SK-N-SH (cell line): ENCODE data around the gene IQCN. TPM values are rescaled to one million over a fixed set of nuclear protein-coding genes. Genes with fewer than 3 reads are reported as not detected.

Experiments
- CTCF ChIA-PET: fragments of 300-600, 350-600 bp; formaldehyde crosslinking; extraction: SDS; loops from one replicate; lab custom pipeline; 2021; lab: Yijun Ruan, JAX
- POLR2A ChIA-PET: fragments of 350-600 bp; sonication (Branson Sonifier 250); formaldehyde crosslinking; extraction: SDS; loops from one replicate; lab custom pipeline; 2020; ENCODE audit warnings: antibody characterized with exemption, inconsistent platforms; lab: Yijun Ruan, JAX
- DNase-seq: peaks from one replicate; pipeline ENCODE4 v3.0.0; 2012
- H2AFZ ChIP-seq: fragments of 200-600 bp; sonication (generic); 2 replicates; pipeline ENCODE4 v1.8.1; 2016; ENCODE audit warnings: antibody characterized with exemption, mild to moderate bottlenecking, low read depth
- H3F3A ChIP-seq: fragments of 200-600 bp; sonication (generic); replicated peaks from 2 replicates; pipeline ENCODE3; 2016; ENCODE audit warnings: antibody characterized with exemption, mild to moderate bottlenecking; ENCODE audit not compliant: insufficient read depth
- H3K27ac ChIP-seq, 2 experiments: fragments of 200-500 bp in 1 of 2; fragments of 200-600 bp in 1 of 2; sonication (Bioruptor generic) in 1 of 2; sonication (generic), shearing (Covaris generic) in 1 of 2; 2 replicates each; pipeline versions ENCODE4 v1.5.1 to v1.6.1; 2014 to 2016; ENCODE audit warnings: low read depth in 2 of 2, inconsistent platforms in 1 of 2, low read length in 1 of 2, mild to moderate bottlenecking in 1 of 2, mixed read lengths in 1 of 2
- H3K27me3 ChIP-seq: fragments of 200-600 bp; sonication (generic), shearing (Covaris generic); 2 replicates; pipeline ENCODE4 v1.6.1; 2016; ENCODE audit warnings: mixed run types; ENCODE audit not compliant: insufficient read depth
- H3K36me3 ChIP-seq, 2 experiments: fragments of 200-500 bp in 1 of 2; fragments of 200-600 bp in 1 of 2; sonication (Bioruptor generic) in 1 of 2; sonication (generic) in 1 of 2; replicated peaks in 1 of 2; 2 replicates each; pipeline versions ENCODE3 to v1.5.1; 2014 to 2016; ENCODE audit warnings: low read length in 1 of 2, mild to moderate bottlenecking in 1 of 2; ENCODE audit not compliant: insufficient read depth in 2 of 2, control insufficient read depth in 1 of 2
- H3K4me1 ChIP-seq, 2 experiments: fragments of 200-500 bp in 1 of 2; fragments of 200-600 bp in 1 of 2; sonication (Bioruptor generic) in 1 of 2; sonication (generic), shearing (Covaris generic) in 1 of 2; 2 replicates each; pipeline versions ENCODE4 v1.5.1 to v1.6.1; 2014 to 2016; ENCODE audit warnings: low read depth in 1 of 2, low read length in 1 of 2, mixed run types in 1 of 2; ENCODE audit not compliant: insufficient read depth in 2 of 2, control insufficient read depth in 1 of 2
- H3K4me2 ChIP-seq: fragments of 200-600 bp; sonication (generic), shearing (Covaris generic); 2 replicates; pipeline ENCODE4 v1.6.1; 2017; ENCODE audit warnings: mixed run types
- H3K4me3 ChIP-seq, 2 experiments: fragments of 200-500 bp in 1 of 2; fragments of 200-600 bp in 1 of 2; sonication (Bioruptor generic) in 1 of 2; sonication (generic), shearing (Covaris generic) in 1 of 2; 2 replicates each; pipeline versions ENCODE4 v1.5.1 to v1.8.1; 2014 to 2016; ENCODE audit warnings: low read depth in 2 of 2, inconsistent platforms in 1 of 2, low read length in 1 of 2, mild to moderate bottlenecking in 1 of 2, mixed read lengths in 1 of 2, moderate library complexity in 1 of 2
- H3K79me2 ChIP-seq: fragments of 200-600 bp; sonication (generic); 2 replicates; pipeline ENCODE4 v1.8.1; 2017; ENCODE audit warnings: mild to moderate bottlenecking; ENCODE audit not compliant: insufficient read depth
- H3K9ac ChIP-seq: fragments of 200-600 bp; sonication (generic); 2 replicates; pipeline ENCODE4 v1.6.1; 2017; ENCODE audit warnings: mixed run types
- H3K9me2 ChIP-seq: fragments of 200-600 bp; sonication (generic); 2 replicates; pipeline ENCODE4 v1.6.1; 2017; ENCODE audit warnings: mixed run types
- H3K9me3 ChIP-seq: fragments of 200-600 bp; sonication (generic); 2 replicates; pipeline ENCODE4 v1.6.1; 2017; ENCODE audit warnings: mixed run types, mild to moderate bottlenecking, moderate library complexity
- H4K20me1 ChIP-seq: fragments of 200-600 bp; sonication (generic); 2 replicates; pipeline ENCODE4 v1.6.1; 2017; ENCODE audit warnings: mild to moderate bottlenecking, mixed run types; ENCODE audit not compliant: insufficient read depth
- CHD2 ChIP-seq: fragments of 150-350 bp; IDR thresholded peaks from 2 replicates; pipeline ENCODE4 v1.6.1; 2018; ENCODE audit warnings: low read length; ENCODE audit not compliant: partially characterized antibody
- ELF1 ChIP-seq: IDR thresholded peaks from 2 replicates; pipeline ENCODE4 v1.4.0; 2012
- EP300 ChIP-seq, 2 experiments: IDR thresholded peaks; 2 replicates each; pipeline versions ENCODE4 v1.4.0 to v1.6.1; 2012; ENCODE audit warnings: borderline replicate concordance in 1 of 2, low read depth in 1 of 2, low read length in 1 of 2
- EZH2phosphoT487 ChIP-seq: fragments of 200-600 bp; sonication (generic); IDR thresholded peaks from 2 replicates; pipeline ENCODE4 v1.6.1; 2017; ENCODE audit warnings: low read depth, mixed run types, mild to moderate bottlenecking, antibody characterized with exemption, moderate library complexity, borderline replicate concordance
- GABPA ChIP-seq: IDR thresholded peaks from 2 replicates; pipeline ENCODE4 v1.4.0; 2012; ENCODE audit warnings: low read depth, mild to moderate bottlenecking
- GATA2 ChIP-seq: sonication (generic); formaldehyde crosslinking; IDR thresholded peaks from 2 replicates; pipeline ENCODE4 v1.5.0; 2020; ENCODE audit warnings: mild to moderate bottlenecking, missing genetic modification reagents
- JUND ChIP-seq: IDR thresholded peaks from 2 replicates; pipeline ENCODE4 v1.4.0; 2012
- MEF2A ChIP-seq: IDR thresholded peaks from 2 replicates; pipeline ENCODE4 v1.4.0; 2012; ENCODE audit warnings: low read depth, borderline replicate concordance
- MXI1 ChIP-seq: IDR thresholded peaks from 2 replicates; pipeline ENCODE4 v1.6.1; 2012; ENCODE audit warnings: mild to moderate bottlenecking, low read depth, low read length, improper control_type of control experiment
- NFIC ChIP-seq: IDR thresholded peaks from 2 replicates; pipeline ENCODE4 v1.4.0; 2012; ENCODE audit warnings: borderline replicate concordance
- RAD21 ChIP-seq: IDR thresholded peaks from 2 replicates; pipeline ENCODE4 v1.6.1; 2012; ENCODE audit warnings: mild to moderate bottlenecking, low read length
- RXRA ChIP-seq: IDR thresholded peaks from 2 replicates; pipeline ENCODE4 v1.4.0; 2012; ENCODE audit warnings: low read depth, mild to moderate bottlenecking, borderline replicate concordance
- SMC3 ChIP-seq: IDR thresholded peaks from 2 replicates; pipeline ENCODE4 v1.6.1; 2012; ENCODE audit warnings: low read depth, low read length, improper control_type of control experiment
- TAF1 ChIP-seq: IDR thresholded peaks from 2 replicates; pipeline ENCODE4 v1.6.1; 2012; ENCODE audit warnings: low read depth, mild to moderate bottlenecking, low read length, moderate library complexity, borderline replicate concordance
- YY1 ChIP-seq: IDR thresholded peaks from 2 replicates; pipeline ENCODE4 v1.4.0; 2012; ENCODE audit warnings: low read depth, mild to moderate bottlenecking
- WGBS: methylation state at CpG from one replicate; pipeline ENCODE4 v1.1.6; 2017; ENCODE audit warnings: low lambda C conversion rate; 5-methylcytosine and 5-hydroxymethylcytosine counted together
- polyA plus RNA-seq, 3 experiments: library from polyadenylated mRNA; depleted of rRNA; stranded (reverse); fragments of >200 nt; gene quantifications; 2 replicates each; pipeline ENCODE4 v1.2.3, GENCODE V29; 2012
- TF ChIP-seq, protein P1 (sequence below): IDR thresholded peaks from 2 replicates; pipeline ENCODE4 v1.4.0; 2012; ENCODE audit warnings: low read depth, borderline replicate concordance
- TF ChIP-seq, protein P2 (sequence below): fragments of 200-600 bp; sonication (generic); IDR thresholded peaks from 2 replicates; pipeline ENCODE4 v1.6.1; 2017; ENCODE audit warnings: antibody characterized with exemption, mild to moderate bottlenecking, moderate library complexity
- TF ChIP-seq, protein P3 (sequence below): IDR thresholded peaks from 2 replicates; pipeline ENCODE4; 2012
- TF ChIP-seq, protein P4 (sequence below): IDR thresholded peaks from 2 replicates; pipeline ENCODE4 v1.4.0; 2012; ENCODE audit warnings: low read depth, borderline replicate concordance

IQCN gene
- polyA plus RNA-seq, 1 of the 3 experiments (the other 2 are of a cell fraction) = 2.5 TPM

DNA sequence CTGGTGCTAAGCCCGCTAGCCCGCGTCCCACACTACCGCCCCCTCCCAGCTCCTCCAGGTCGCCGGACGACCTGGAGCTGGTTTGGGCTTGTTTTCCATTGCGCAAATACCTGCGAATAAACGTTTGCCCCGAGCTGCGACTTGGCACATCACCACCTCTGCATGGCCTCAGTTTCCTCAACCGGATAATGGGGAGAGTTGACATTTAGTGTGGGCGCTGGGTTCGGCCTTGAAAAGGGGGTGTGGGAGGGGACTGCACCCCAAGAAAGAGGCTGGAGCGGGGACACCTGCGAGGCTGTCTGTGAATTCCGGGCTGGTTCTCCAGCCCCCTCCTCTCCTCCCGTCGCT, 18.2 kb upstream of the IQCN start:
- ChIA-PET POLR2A (interaction anchor here (0.7 to 3.8 kb wide), 10 partner anchors 9 to 127 kb away, joined by 3 to 112 read pairs (median 4); partner anchors contain the start of genes JUND, LSM4 and SSBP4), CTCF (interaction anchor here (1.2 to 5.1 kb wide), 6 partner anchors 12 to 118 kb away, joined by 3 to 67 read pairs (median 5); partner anchors contain the start of genes JUND and LSM4)
- H3F3A ChIP-seq = peaks cover 28% of the 10 kb centered on the region
- H3K4me3 ChIP-seq = peak overlapping the region; percentile 58 to 71
- H2AFZ ChIP-seq = peak overlapping the region; percentile 64
- no peaks in the 10 kb centered on the region for H3K9me2 ChIP-seq
- peak overlapping the region; percentile 80 for H3K9ac ChIP-seq
- WGBS = 0% methylated on average over 13 of the region's 20 CpGs
- no peaks in the 10 kb centered on the region for H4K20me1 ChIP-seq
- H3K36me3 ChIP-seq = no peaks in the 10 kb centered on the region
- H3K4me2 ChIP-seq = peak overlapping the region; percentile 96
- TF ChIP-seq RXRA (no peak), SMC3 (no peak), TAF1 (no peak), CHD2 (no peak), EZH2phosphoT487 (no peak), RAD21 (no peak), GABPA (no peak), ELF1 (no peak), MEF2A (no peak), YY1 (no peak), EP300 (IDR thresholded peaks at IDR 0.05; ENCODE audit: borderline replicate concordance in 1 of 2, low read depth in 1 of 2, low read length in 1 of 2) (no peak), MXI1 (no peak), GATA2 (CRISPR knock-in tag) (no peak), NFIC (no peak), JUND (no peak)
- TF ChIP-seq, protein P1, sequence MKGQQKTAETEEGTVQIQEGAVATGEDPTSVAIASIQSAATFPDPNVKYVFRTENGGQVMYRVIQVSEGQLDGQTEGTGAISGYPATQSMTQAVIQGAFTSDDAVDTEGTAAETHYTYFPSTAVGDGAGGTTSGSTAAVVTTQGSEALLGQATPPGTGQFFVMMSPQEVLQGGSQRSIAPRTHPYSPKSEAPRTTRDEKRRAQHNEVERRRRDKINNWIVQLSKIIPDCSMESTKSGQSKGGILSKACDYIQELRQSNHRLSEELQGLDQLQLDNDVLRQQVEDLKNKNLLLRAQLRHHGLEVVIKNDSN = no peak
- TF ChIP-seq, protein P2, sequence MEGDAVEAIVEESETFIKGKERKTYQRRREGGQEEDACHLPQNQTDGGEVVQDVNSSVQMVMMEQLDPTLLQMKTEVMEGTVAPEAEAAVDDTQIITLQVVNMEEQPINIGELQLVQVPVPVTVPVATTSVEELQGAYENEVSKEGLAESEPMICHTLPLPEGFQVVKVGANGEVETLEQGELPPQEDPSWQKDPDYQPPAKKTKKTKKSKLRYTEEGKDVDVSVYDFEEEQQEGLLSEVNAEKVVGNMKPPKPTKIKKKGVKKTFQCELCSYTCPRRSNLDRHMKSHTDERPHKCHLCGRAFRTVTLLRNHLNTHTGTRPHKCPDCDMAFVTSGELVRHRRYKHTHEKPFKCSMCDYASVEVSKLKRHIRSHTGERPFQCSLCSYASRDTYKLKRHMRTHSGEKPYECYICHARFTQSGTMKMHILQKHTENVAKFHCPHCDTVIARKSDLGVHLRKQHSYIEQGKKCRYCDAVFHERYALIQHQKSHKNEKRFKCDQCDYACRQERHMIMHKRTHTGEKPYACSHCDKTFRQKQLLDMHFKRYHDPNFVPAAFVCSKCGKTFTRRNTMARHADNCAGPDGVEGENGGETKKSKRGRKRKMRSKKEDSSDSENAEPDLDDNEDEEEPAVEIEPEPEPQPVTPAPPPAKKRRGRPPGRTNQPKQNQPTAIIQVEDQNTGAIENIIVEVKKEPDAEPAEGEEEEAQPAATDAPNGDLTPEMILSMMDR = no peak
- TF ChIP-seq, protein P3, sequence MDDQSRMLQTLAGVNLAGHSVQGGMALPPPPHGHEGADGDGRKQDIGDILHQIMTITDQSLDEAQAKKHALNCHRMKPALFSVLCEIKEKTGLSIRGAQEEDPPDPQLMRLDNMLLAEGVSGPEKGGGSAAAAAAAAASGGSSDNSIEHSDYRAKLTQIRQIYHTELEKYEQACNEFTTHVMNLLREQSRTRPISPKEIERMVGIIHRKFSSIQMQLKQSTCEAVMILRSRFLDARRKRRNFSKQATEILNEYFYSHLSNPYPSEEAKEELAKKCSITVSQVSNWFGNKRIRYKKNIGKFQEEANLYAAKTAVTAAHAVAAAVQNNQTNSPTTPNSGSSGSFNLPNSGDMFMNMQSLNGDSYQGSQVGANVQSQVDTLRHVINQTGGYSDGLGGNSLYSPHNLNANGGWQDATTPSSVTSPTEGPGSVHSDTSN = no peak
- TF ChIP-seq, protein P4, sequence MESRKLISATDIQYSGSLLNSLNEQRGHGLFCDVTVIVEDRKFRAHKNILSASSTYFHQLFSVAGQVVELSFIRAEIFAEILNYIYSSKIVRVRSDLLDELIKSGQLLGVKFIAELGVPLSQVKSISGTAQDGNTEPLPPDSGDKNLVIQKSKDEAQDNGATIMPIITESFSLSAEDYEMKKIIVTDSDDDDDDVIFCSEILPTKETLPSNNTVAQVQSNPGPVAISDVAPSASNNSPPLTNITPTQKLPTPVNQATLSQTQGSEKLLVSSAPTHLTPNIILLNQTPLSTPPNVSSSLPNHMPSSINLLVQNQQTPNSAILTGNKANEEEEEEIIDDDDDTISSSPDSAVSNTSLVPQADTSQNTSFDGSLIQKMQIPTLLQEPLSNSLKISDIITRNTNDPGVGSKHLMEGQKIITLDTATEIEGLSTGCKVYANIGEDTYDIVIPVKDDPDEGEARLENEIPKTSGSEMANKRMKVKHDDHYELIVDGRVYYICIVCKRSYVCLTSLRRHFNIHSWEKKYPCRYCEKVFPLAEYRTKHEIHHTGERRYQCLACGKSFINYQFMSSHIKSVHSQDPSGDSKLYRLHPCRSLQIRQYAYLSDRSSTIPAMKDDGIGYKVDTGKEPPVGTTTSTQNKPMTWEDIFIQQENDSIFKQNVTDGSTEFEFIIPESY = no peak
- H3K79me2 ChIP-seq = no peaks in the 10 kb centered on the region
- no peaks in the 10 kb centered on the region for H3K27me3 ChIP-seq
- peak overlapping the region; percentile 72 to 94 for H3K27ac ChIP-seq
- no peak for DNase-seq
- H3K9me3 ChIP-seq = no peaks in the 10 kb centered on the region
- peaks cover 8 to 24% of the 10 kb centered on the region in 2 experiments; a peak in 2 of 4 replicates for H3K4me1 ChIP-seq
